A549 (cell line): ENCODE data around the gene JARID2. TPM values are rescaled to one million over a fixed set of nuclear protein-coding genes. Genes with fewer than 3 reads are reported as not detected.

Experiments used
- ATAC-seq, 2 experiments: fragments of 200-7000 bp in 1 of 2; fragments of >200 bp in 1 of 2; cut with Nextera tagmentation in 1 of 2; cut with Tn5 transposase in 1 of 2; 3 replicates each; pipeline versions ENCODE4 v1.8.0 to v1.9.1; 2018 to 2020; ENCODE audit warnings: mild to moderate bottlenecking in 1 of 2, moderate library complexity in 1 of 2
- CTCF ChIA-PET: fragments of 300-600 bp; sonication (Branson Sonifier 250); formaldehyde crosslinking; extraction: SDS; loops from one replicate; lab custom pipeline; 2021; ENCODE audit warnings: antibody characterized with exemption, inconsistent platforms; lab: Yijun Ruan, JAX
- POLR2A ChIA-PET: fragments of 350-600 bp; formaldehyde crosslinking; extraction: SDS; loops from one replicate; lab custom pipeline; 2021; ENCODE audit warnings: antibody characterized with exemption, inconsistent platforms; lab: Yijun Ruan, JAX
- DNase-seq, 2 experiments: peaks; one replicate each; pipeline versions ENCODE4 v3.0.0 to v3.0.0-alpha.2; 2011 to 2016; ENCODE audit warnings: low read depth in 1 of 2, low spot score in 1 of 2
- FAIRE-seq: peaks from 2 replicates; lab custom pipeline; 2011; peaks lifted over from hg19 to GRCh38; lab: Jason Lieb, UNC
- H3K27ac ChIP-seq, 2 experiments: fragments of >200 bp; sonication (Bioruptor Twin); formaldehyde crosslinking; 3 replicates each; pipeline ENCODE4 v1.5.1; 2016 to 2017
- H3K4me1 ChIP-seq: fragments of >200 bp; sonication (Bioruptor Twin); formaldehyde crosslinking; 3 replicates; pipeline ENCODE4 v1.6.1; 2016
- H3K4me2 ChIP-seq: fragments of >200 bp; sonication (Bioruptor Twin); formaldehyde crosslinking; 3 replicates; pipeline ENCODE4 v1.6.1; 2016
- H3K4me3 ChIP-seq: fragments of >200 bp; sonication (Bioruptor Twin); formaldehyde crosslinking; 3 replicates; pipeline ENCODE4 v1.5.1; 2016
- H3K9me3 ChIP-seq: fragments of >200 bp; sonication (Bioruptor Twin); formaldehyde crosslinking; 3 replicates; pipeline ENCODE4 v1.6.1; 2016
- CBX2 ChIP-seq: fragments of 200-600 bp; sonication (generic); IDR thresholded peaks from 2 replicates; pipeline ENCODE4 v1.6.1; 2016; ENCODE audit warnings: low read depth, mild to moderate bottlenecking, borderline replicate concordance
- EHF ChIP-seq: fragments of 250-450 bp; sonication (Bioruptor Pico); IDR thresholded peaks from 2 replicates; pipeline ENCODE4 v1.5.0; 2020; ENCODE audit warnings: mild to moderate bottlenecking
- EHMT2 ChIP-seq: fragments of 200-600 bp; sonication (generic); IDR thresholded peaks from 2 replicates; pipeline ENCODE4 v1.6.1; 2016; ENCODE audit warnings: antibody characterized with exemption, low read depth, mild to moderate bottlenecking, moderate library complexity
- ESRRA ChIP-seq: fragments of 150-350 bp; IDR thresholded peaks from 2 replicates; pipeline ENCODE4 v1.6.1; 2014; ENCODE audit warnings: mild to moderate bottlenecking, low read length, borderline replicate concordance
- FOSB ChIP-seq: fragments of 250-450 bp; sonication (Bioruptor Pico); IDR thresholded peaks from 2 replicates; pipeline ENCODE4 v1.5.0; 2020; ENCODE audit warnings: mild to moderate bottlenecking, moderate library complexity
- HEYL ChIP-seq: fragments of 250-450 bp; sonication (Bioruptor Pico); IDR thresholded peaks from 2 replicates; pipeline ENCODE4 v1.8.0; 2021; ENCODE audit warnings: mild to moderate bottlenecking, moderate library complexity
- HOXA7 ChIP-seq: fragments of 250-450 bp; sonication (Bioruptor Pico); IDR thresholded peaks from 2 replicates; pipeline ENCODE4 v1.5.0; 2020; ENCODE audit warnings: mild to moderate bottlenecking, moderate library complexity
- JUNB ChIP-seq: fragments of >200 bp; sonication (Bioruptor Twin); formaldehyde crosslinking; IDR thresholded peaks from 2 replicates; pipeline ENCODE4 v1.6.1; 2016
- KDM5A ChIP-seq: fragments of 200-600 bp; sonication (generic); IDR thresholded peaks from 2 replicates; pipeline ENCODE4 v1.6.1; 2016; ENCODE audit warnings: antibody characterized with exemption, mild to moderate bottlenecking
- NPAS2 ChIP-seq: fragments of 250-450 bp; sonication (Bioruptor Pico); IDR thresholded peaks from 2 replicates; pipeline ENCODE4 v1.8.0; 2022; ENCODE audit warnings: mild to moderate bottlenecking, moderate library complexity, borderline replicate concordance
- NR3C1 ChIP-seq: fragments of >200 bp; sonication (Bioruptor Twin); formaldehyde crosslinking; IDR thresholded peaks from 3 replicates; pipeline ENCODE4 v1.6.1; 2017
- RAD21 ChIP-seq, 2 experiments: fragments of >200 bp in 1 of 2; sonication (Bioruptor Twin) in 1 of 2; formaldehyde crosslinking in 1 of 2; IDR thresholded peaks in 1 of 2; conservative IDR thresholded peaks in 1 of 2; 2 replicates in 1 of 2; 3 replicates in 1 of 2; pipeline ENCODE4 v1.6.1; 2012 to 2018; ENCODE audit warnings: inconsistent platforms in 1 of 2
- RARB ChIP-seq: fragments of 250-450 bp; sonication (Bioruptor Pico); IDR thresholded peaks from 2 replicates; pipeline ENCODE4 v1.8.0; 2021; ENCODE audit warnings: mild to moderate bottlenecking, moderate library complexity
- RFX5 ChIP-seq: fragments of 450-650 bp; IDR thresholded peaks from 2 replicates; pipeline ENCODE4 v1.7.1; 2014; ENCODE audit warnings: antibody characterized with exemption, mild to moderate bottlenecking, moderate library complexity
- SMC3 ChIP-seq: fragments of >200 bp; sonication (Bioruptor Twin); formaldehyde crosslinking; IDR thresholded peaks from 3 replicates; pipeline ENCODE4 v1.6.1; 2018; ENCODE audit warnings: inconsistent platforms
- WGBS: methylation state at CpG from one replicate; pipeline ENCODE4 v1.1.6; 2017; ENCODE audit errors: missing lambda C conversion rate; 5-methylcytosine and 5-hydroxymethylcytosine counted together
- polyA plus RNA-seq, 4 experiments: library from polyadenylated mRNA; depleted of rRNA in 3 of 4; stranded (reverse); fragments of >200 nt; fragmentation: RNase III in 1 of 4; extraction: RNeasy Plus Mini Kit Qiagen cat#74134 plus additional on column Dnase treatment in 1 of 4; gene quantifications; 2 replicates in 3 of 4; 3 replicates in 1 of 4; pipeline ENCODE4 v1.2.3, GENCODE V29; 2011 to 2017
- TF ChIP-seq, protein P1 (sequence below): IDR thresholded peaks from 2 replicates; pipeline ENCODE4 v1.6.1; 2012; ENCODE audit warnings: low read depth, borderline replicate concordance
- TF ChIP-seq, protein P2 (sequence below): IDR thresholded peaks from 2 replicates; pipeline ENCODE4 v1.6.1; 2012
- TF ChIP-seq, protein P3 (sequence below): fragments of >200 bp; sonication (Bioruptor Twin); formaldehyde crosslinking; IDR thresholded peaks from 3 replicates; pipeline ENCODE4 v1.5.1; 2016
- TF ChIP-seq, protein P4 (sequence below): fragments of 150-350 bp; IDR thresholded peaks from 2 replicates; pipeline ENCODE4 v1.6.1; 2014; ENCODE audit warnings: low read depth, mild to moderate bottlenecking, low read length
- TF ChIP-seq, protein P5 (sequence below): fragments of 250-450 bp; sonication (Bioruptor Pico); IDR thresholded peaks from 2 replicates; pipeline ENCODE4 v1.5.0; 2020; ENCODE audit warnings: low read depth, mild to moderate bottlenecking, moderate library complexity

Gene JARID2
- polyA plus RNA-seq, 2 of the 4 experiments (the other 2 are of a cell fraction) = 7.8 to 8.3 TPM

DNA sequence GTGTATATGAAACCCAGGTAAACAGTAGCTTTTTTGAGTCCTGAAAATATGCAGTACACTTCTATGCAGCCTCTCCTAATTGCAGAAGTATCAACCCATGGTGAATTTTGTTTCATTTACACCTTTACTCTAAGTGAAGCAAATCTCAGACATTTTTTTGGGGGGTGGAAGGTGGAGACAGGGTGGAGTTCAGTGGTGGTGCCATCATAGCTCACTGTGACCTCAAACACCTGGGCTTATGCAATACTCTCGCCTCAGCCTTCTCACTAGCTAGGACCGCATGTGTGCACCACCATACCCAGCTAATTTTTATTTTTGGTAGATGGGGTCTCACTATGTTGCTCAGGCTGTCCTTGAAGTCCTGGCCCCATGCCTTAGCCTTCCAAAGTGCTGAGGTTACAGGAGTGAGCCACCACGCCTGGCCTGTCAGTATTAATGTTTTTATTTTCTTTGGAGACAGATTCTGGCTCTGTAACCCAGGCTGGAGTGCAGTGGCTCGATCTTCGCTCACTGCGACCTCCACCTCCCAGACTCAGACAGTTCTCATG, 80.3 kb downstream of the JARID2 start:
- H3K9me3 ChIP-seq = no peaks in the 10 kb centered on the region
- CTCF ChIA-PET = interaction anchor here (0.6 kb wide), 1 partner anchor 265 kb away, joined by 4 read pairs; no protein-coding TSS in a partner anchor
- H3K27ac ChIP-seq = no peak overlapping the region
- H3K4me3 ChIP-seq = no peak overlapping the region
- TF ChIP-seq RFX5 (no peak), HEYL (CRISPR knock-in tag) (no peak), SMC3 (no peak), JUNB (no peak), CBX2 (no peak), KDM5A (no peak), FOSB (CRISPR knock-in tag) (no peak), ESRRA (no peak), RARB (CRISPR knock-in tag) (no peak), HOXA7 (no peak)
- TF ChIP-seq, protein P1, sequence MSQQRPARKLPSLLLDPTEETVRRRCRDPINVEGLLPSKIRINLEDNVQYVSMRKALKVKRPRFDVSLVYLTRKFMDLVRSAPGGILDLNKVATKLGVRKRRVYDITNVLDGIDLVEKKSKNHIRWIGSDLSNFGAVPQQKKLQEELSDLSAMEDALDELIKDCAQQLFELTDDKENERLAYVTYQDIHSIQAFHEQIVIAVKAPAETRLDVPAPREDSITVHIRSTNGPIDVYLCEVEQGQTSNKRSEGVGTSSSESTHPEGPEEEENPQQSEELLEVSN = no peak
- TF ChIP-seq, protein P2, sequence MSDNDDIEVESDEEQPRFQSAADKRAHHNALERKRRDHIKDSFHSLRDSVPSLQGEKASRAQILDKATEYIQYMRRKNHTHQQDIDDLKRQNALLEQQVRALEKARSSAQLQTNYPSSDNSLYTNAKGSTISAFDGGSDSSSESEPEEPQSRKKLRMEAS = no peak
- TF ChIP-seq, protein P3, sequence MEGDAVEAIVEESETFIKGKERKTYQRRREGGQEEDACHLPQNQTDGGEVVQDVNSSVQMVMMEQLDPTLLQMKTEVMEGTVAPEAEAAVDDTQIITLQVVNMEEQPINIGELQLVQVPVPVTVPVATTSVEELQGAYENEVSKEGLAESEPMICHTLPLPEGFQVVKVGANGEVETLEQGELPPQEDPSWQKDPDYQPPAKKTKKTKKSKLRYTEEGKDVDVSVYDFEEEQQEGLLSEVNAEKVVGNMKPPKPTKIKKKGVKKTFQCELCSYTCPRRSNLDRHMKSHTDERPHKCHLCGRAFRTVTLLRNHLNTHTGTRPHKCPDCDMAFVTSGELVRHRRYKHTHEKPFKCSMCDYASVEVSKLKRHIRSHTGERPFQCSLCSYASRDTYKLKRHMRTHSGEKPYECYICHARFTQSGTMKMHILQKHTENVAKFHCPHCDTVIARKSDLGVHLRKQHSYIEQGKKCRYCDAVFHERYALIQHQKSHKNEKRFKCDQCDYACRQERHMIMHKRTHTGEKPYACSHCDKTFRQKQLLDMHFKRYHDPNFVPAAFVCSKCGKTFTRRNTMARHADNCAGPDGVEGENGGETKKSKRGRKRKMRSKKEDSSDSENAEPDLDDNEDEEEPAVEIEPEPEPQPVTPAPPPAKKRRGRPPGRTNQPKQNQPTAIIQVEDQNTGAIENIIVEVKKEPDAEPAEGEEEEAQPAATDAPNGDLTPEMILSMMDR = no peak
- TF ChIP-seq, protein P4, sequence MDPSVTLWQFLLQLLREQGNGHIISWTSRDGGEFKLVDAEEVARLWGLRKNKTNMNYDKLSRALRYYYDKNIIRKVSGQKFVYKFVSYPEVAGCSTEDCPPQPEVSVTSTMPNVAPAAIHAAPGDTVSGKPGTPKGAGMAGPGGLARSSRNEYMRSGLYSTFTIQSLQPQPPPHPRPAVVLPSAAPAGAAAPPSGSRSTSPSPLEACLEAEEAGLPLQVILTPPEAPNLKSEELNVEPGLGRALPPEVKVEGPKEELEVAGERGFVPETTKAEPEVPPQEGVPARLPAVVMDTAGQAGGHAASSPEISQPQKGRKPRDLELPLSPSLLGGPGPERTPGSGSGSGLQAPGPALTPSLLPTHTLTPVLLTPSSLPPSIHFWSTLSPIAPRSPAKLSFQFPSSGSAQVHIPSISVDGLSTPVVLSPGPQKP = no peak
- DNase-seq (no peak), FAIRE-seq (no peak), ATAC-seq (no peak)
- 92% methylated on average over 6 of the region's 6 CpGs for WGBS
- H3K4me2 ChIP-seq = no peak overlapping the region
- POLR2A ChIA-PET = no interaction called here
- H3K4me1 ChIP-seq = peaks cover 51% of the 10 kb centered on the region

DNA sequence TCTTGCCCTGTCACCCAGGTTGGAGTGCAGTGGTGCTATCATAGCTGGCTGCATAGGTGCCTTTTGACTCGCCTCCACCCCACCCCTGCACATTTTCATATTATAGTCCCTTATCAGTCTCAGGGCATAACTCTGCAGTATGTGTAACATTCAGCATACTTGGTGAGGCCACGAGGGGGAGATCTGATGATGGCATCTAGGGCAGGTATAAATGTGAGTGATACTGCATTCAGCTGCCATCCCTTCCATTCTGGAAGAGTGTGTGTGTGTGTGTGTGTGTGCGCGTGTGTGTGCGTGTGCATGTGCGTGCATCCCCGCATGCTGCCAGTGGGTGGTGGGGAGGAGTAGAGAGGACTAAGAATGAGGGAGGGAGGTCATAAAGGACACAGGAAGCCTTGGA, 81.4 kb downstream of the JARID2 start:
- peak; percentile 72 to 88; a peak in 3 of 6 replicates for ATAC-seq
- TF ChIP-seq NPAS2 (CRISPR knock-in tag) (no peak), EHF (CRISPR knock-in tag) (no peak), EHMT2 (no peak), SMC3 (peak; percentile 19; the same call in 1 of the 3 replicates), RAD21 (conservative IDR thresholded peaks at IDR 0.05 in 1 of 2, IDR thresholded peaks at IDR 0.05 in 1 of 2) (peak; percentile 15 to 40; a peak in 2 of 5 replicates), NR3C1 (no peak)
- TF ChIP-seq, protein P3 = peak; percentile 11; the same call in 1 of the 3 replicates
- TF ChIP-seq, protein P5, sequence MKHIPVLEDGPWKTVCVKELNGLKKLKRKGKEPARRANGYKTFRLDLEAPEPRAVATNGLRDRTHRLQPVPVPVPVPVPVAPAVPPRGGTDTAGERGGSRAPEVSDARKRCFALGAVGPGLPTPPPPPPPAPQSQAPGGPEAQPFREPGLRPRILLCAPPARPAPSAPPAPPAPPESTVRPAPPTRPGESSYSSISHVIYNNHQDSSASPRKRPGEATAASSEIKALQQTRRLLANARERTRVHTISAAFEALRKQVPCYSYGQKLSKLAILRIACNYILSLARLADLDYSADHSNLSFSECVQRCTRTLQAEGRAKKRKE = no peak
- H3K4me2 ChIP-seq = no peak overlapping the region
- no peak overlapping the region for H3K4me3 ChIP-seq
- ChIA-PET CTCF (interaction anchor here (0.8 to 1.9 kb wide), 4 partner anchors 8 to 114 kb away, joined by 3 to 8 read pairs (median 4); no protein-coding TSS in a partner anchor), POLR2A (no interaction called here)
- peaks cover 51% of the 10 kb centered on the region for H3K4me1 ChIP-seq
- WGBS = 68% methylated on average over 7 of the region's 7 CpGs
- peak; percentile 17 to 42 for DNase-seq
- H3K9me3 ChIP-seq = no peaks in the 10 kb centered on the region
- FAIRE-seq = no peak
- H3K27ac ChIP-seq = no peak overlapping the region
